Measurements from ENCODE around the gene FGD6.
A peak's percentile ranks its signal among the peaks of the same experiment; 100 is the strongest.
"Not testable (repeated sequence)": the region's sequence is repeated elsewhere in the genome, so short reads cannot be mapped to it uniquely, and the experiment has no call there.

Gene FGD6

GRCh38 chr12:95217377-95218149 is at the start of gene FGD6, which contains the start of gene VEZT:
Gene FGD6, minus strand, starts transcription at chr12:95217467. Its CDS starts 227 bp downstream, at chr12:95217240.
Gene VEZT, plus strand, starts transcription at chr12:95217807. Its CDS starts 44 bp downstream, at chr12:95217851.
- DNase-seq = peak; percentile 99

- DNase-seq = no peak
Observed at GRCh38 chr12:95266254-95266653, 49.0 kb upstream of the FGD6 start.

GRCh38 chr12:95265765-95266164 is 48.5 kb upstream of the FGD6 start:
- DNase-seq = no peak

GRCh38 chr12:95262808-95263207 is 45.5 kb upstream of the FGD6 start:
- DNase-seq = no peak

- DNase-seq = no peak
Observed at GRCh38 chr12:95261109-95261508, 43.8 kb upstream of the FGD6 start.

GRCh38 chr12:95259368-95259767 is 42.1 kb upstream of the FGD6 start:
- DNase-seq = no peak

GRCh38 chr12:95258803-95259202 is 41.5 kb upstream of the FGD6 start:
- DNase-seq = no peak

- no peak for DNase-seq
Observed at GRCh38 chr12:95258151-95258550, 40.9 kb upstream of the FGD6 start.

GRCh38 chr12:95257541-95257940 is 40.3 kb upstream of the FGD6 start:
- no peak for DNase-seq

- DNase-seq = no peak
Observed at GRCh38 chr12:95253386-95253785, 36.1 kb upstream of the FGD6 start.

GRCh38 chr12:95248604-95249360 is 31.5 kb upstream of the FGD6 start:
- DNase-seq = no peak

- DNase-seq = no peak
Observed at GRCh38 chr12:95248095-95248494, 30.8 kb upstream of the FGD6 start.

- no peak for DNase-seq
Observed at GRCh38 chr12:95244350-95244749, 27.1 kb upstream of the FGD6 start.

- no peak for DNase-seq
Observed at GRCh38 chr12:95243497-95244183, 26.4 kb upstream of the FGD6 start.

GRCh38 chr12:95241761-95242506 is 24.7 kb upstream of the FGD6 start:
- DNase-seq = no peak

GRCh38 chr12:95241138-95241537 is 23.9 kb upstream of the FGD6 start:
- not testable (repeated sequence) for DNase-seq

GRCh38 chr12:95240556-95240955 is 23.3 kb upstream of the FGD6 start:
- no peak for DNase-seq

- not testable (repeated sequence) for DNase-seq
Observed at GRCh38 chr12:95239835-95240234, 22.6 kb upstream of the FGD6 start.

- no peak for DNase-seq
Observed at GRCh38 chr12:95239216-95239615, 21.9 kb upstream of the FGD6 start.

- no peak for DNase-seq
Observed at GRCh38 chr12:95238150-95238549, 20.9 kb upstream of the FGD6 start.

GRCh38 chr12:95237315-95237714 is 20.0 kb upstream of the FGD6 start:
- no peak for DNase-seq

GRCh38 chr12:95235621-95236020 is 18.4 kb upstream of the FGD6 start:
- DNase-seq = not testable (repeated sequence)

GRCh38 chr12:95234187-95234586 is 16.9 kb upstream of the FGD6 start:
- not testable (repeated sequence) for DNase-seq

Data from CD4-positive, alpha-beta T cell treated with Interferon gamma for 1 hour (primary cell).